GM19043 (cell line): ENCODE data around the gene PSKH1.
"Not testable (repeated sequence)": the region's sequence is repeated elsewhere in the genome, so short reads cannot be mapped to it uniquely, and the experiment has no call there.

ENCODE experiments used
- ATAC-seq: cut with Tn5 transposase; IDR thresholded peaks from one replicate; pipeline ENCODE4 v1.9.1; 2021; ENCODE audit warnings: low read depth; ENCODE audit not compliant: unreplicated experiment

Gene PSKH1

GRCh38 chr16:67885545-67885944 is 7.5 kb upstream of the PSKH1 start:
- no peak for ATAC-seq

GRCh38 chr16:67885976-67886375 is 7.1 kb upstream of the PSKH1 start:
- no peak for ATAC-seq

GRCh38 chr16:67886387-67886786 is 6.7 kb upstream of the PSKH1 start:
- ATAC-seq: no peak

- no peak for ATAC-seq
Measured at GRCh38 chr16:67888331-67888730, 4.7 kb upstream of the PSKH1 start.

- no peak for ATAC-seq
Measured at GRCh38 chr16:67892375-67892774, 679 bp upstream of the PSKH1 start.

GRCh38 chr16:67893743-67894399 is 817 bp downstream of the PSKH1 start:
- no peak for ATAC-seq

- no peak for ATAC-seq
Measured at GRCh38 chr16:67897231-67897630, 4.2 kb downstream of the PSKH1 start.

GRCh38 chr16:67901734-67902133 is 8.7 kb downstream of the PSKH1 start:
- no peak for ATAC-seq

GRCh38 chr16:67902831-67903230 is 9.8 kb downstream of the PSKH1 start:
- no peak for ATAC-seq

GRCh38 chr16:67907397-67908180 is 14.5 kb downstream of the PSKH1 start:
- ATAC-seq: no peak

- ATAC-seq: no peak
Measured at GRCh38 chr16:67909056-67909742, 16.1 kb downstream of the PSKH1 start.

- ATAC-seq: no peak
Measured at GRCh38 chr16:67910158-67910557, 17.1 kb downstream of the PSKH1 start.

- ATAC-seq: no peak
Measured at GRCh38 chr16:67914758-67915495, 21.9 kb downstream of the PSKH1 start.

GRCh38 chr16:67915496-67915769 is 22.4 kb downstream of the PSKH1 start:
- ATAC-seq: not testable (repeated sequence)

GRCh38 chr16:67915831-67916723 is 23.0 kb downstream of the PSKH1 start:
- ATAC-seq: no peak

- no peak for ATAC-seq
Measured at GRCh38 chr16:67917140-67917851, 24.2 kb downstream of the PSKH1 start.

GRCh38 chr16:67917852-67918236 is 24.8 kb downstream of the PSKH1 start:
- ATAC-seq: no peak

- no peak for ATAC-seq
Measured at GRCh38 chr16:67919622-67920221, 26.7 kb downstream of the PSKH1 start.

- ATAC-seq: no peak
Measured at GRCh38 chr16:67922221-67922620, 29.2 kb downstream of the PSKH1 start.
